Peyer's patch (tissue), 4 donors: ENCODE measurements around the gene PSME3. TPM values are rescaled to one million over a fixed set of nuclear protein-coding genes. Genes with fewer than 3 reads are reported as not detected.

Source experiments
- DNase-seq, 3 donors: peaks; one replicate each; pipeline ENCODE4 v3.0.0-alpha.2; 2017 to 2019
- H3K27ac ChIP-seq, 4 donors: fragments of 200-600 bp; sonication (generic); one replicate each; pipeline ENCODE4 v1.5.1; 2016 to 2019
- H3K27me3 ChIP-seq, 2 donors: fragments of 200-600 bp; sonication (generic); one replicate each; pipeline ENCODE4 v1.5.1; 2019
- H3K36me3 ChIP-seq, 3 donors: fragments of 200-600 bp; sonication (generic); one replicate each; pipeline ENCODE4 v1.5.1; 2016 to 2019
- H3K4me1 ChIP-seq, 4 donors: fragments of 200-600 bp; sonication (generic); one replicate each; pipeline ENCODE4 v1.5.1; 2016 to 2019
- H3K4me3 ChIP-seq, 4 donors: fragments of 200-600 bp; sonication (generic); 1 replicate in 3 of 4; 2 replicates in 1 of 4; pipeline ENCODE4 v1.5.1; 2016 to 2019; ENCODE audit warnings: mild to moderate bottlenecking in 1 of 4
- H3K9me3 ChIP-seq, 4 donors: fragments of 200-600 bp; sonication (generic); one replicate each; pipeline ENCODE4 v1.5.1; 2016 to 2019; ENCODE audit warnings: mild to moderate bottlenecking in 1 of 4
- POLR2A ChIP-seq, 2 donors: fragments of 450-650 bp; IDR thresholded peaks; one replicate each; pipeline ENCODE4 v1.5.1; 2017; ENCODE audit warnings: antibody characterized with exemption in 2 of 2, mild to moderate bottlenecking in 2 of 2, moderate library complexity in 2 of 2
- total RNA-seq, 4 donors: library from RNA; depleted of rRNA; stranded (reverse); fragments of >200 nt; gene quantifications; one replicate each; pipeline ENCODE4 v1.1.0, GENCODE V29; 2016
- TF ChIP-seq, protein P1 (sequence below), 6 experiments: fragments of 450-650 bp in 4 of 6; fragments of 200-600 bp in 2 of 6; sonication (generic) in 1 of 6; IDR thresholded peaks; one replicate each; pipeline ENCODE4 v1.5.1; 2017 to 2019; ENCODE audit warnings: antibody characterized with exemption in 6 of 6, mild to moderate bottlenecking in 3 of 6, moderate library complexity in 1 of 6

The PSME3 gene
- total RNA-seq, 4 donors from 2014 or later, result 45.6 to 75.9 (median 59.8) TPM

DNA sequence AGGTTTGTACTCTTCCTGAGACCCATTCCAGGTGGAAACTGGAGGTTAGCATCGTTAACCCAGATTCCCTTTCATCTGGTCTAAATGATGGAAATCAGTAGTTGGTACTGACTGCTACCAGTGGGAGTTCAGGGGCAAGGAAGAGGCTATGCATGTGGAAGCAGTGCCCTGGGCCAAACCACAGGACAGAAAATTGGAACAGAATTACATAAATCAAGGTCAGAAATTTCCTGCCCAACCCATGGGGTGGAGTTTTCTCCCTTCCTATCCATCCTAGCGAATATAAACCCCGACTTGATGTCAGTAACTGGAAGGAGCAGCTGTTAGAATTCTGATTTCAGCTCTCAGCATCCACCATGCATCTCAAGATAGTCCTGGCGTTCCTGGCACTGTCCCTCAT lies 11.1 kb downstream of the PSME3 start, which contains the start of gene AOC2:
TSS of gene AOC2 (plus strand) at position 310 of the 400 bp plus-strand sequence. CDS start at position 357, 47 bp downstream.
- peaks cover 0 to 60% (median 0%) of the 10 kb centered on the region in 3 donors for H3K36me3 ChIP-seq
- H3K27ac ChIP-seq, result no peak within 1 kb of the TSS
- TF ChIP-seq, protein P1, sequence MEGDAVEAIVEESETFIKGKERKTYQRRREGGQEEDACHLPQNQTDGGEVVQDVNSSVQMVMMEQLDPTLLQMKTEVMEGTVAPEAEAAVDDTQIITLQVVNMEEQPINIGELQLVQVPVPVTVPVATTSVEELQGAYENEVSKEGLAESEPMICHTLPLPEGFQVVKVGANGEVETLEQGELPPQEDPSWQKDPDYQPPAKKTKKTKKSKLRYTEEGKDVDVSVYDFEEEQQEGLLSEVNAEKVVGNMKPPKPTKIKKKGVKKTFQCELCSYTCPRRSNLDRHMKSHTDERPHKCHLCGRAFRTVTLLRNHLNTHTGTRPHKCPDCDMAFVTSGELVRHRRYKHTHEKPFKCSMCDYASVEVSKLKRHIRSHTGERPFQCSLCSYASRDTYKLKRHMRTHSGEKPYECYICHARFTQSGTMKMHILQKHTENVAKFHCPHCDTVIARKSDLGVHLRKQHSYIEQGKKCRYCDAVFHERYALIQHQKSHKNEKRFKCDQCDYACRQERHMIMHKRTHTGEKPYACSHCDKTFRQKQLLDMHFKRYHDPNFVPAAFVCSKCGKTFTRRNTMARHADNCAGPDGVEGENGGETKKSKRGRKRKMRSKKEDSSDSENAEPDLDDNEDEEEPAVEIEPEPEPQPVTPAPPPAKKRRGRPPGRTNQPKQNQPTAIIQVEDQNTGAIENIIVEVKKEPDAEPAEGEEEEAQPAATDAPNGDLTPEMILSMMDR (IDR thresholded peaks at IDR 0.05), result no peak
- no peak for TF ChIP-seq POLR2A (IDR thresholded peaks at IDR 0.05)

DNA sequence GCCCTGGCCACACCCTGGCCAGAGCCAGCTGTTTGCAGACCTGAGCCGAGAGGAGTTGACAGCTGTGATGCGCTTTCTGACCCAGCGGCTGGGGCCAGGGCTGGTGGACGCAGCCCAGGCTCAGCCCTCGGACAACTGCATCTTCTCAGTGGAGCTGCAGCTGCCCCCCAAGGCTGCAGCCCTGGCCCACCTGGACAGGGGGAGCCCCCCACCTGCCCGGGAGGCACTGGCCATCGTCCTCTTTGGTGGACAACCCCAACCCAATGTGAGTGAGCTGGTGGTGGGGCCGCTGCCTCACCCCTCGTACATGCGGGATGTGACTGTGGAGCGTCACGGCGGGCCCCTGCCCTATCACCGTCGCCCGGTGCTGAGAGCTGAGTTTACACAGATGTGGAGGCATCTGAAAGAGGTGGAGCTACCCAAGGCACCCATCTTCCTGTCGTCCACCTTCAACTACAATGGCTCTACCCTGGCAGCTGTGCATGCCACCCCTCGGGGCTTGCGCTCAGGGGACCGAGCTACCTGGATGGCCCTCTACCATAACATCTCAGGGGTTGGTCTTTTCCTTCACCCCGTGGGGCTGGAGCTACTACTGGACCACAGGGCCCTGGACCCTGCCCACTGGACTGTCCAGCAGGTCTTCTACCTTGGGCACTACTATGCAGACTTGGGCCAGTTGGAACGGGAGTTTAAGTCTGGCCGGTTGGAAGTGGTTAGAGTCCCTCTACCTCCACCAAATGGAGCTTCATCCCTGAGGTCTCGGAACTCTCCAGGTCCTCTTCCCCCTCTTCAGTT lies 11.8 kb downstream of the PSME3 start:
- Histone ChIP-seq H3K36me3 (peaks cover 0 to 53% (median 0%) of the 10 kb centered on the region in 3 donors), H3K4me3 (no peak overlapping the region), H3K4me1 (peaks cover 0 to 13% (median 0%) of the 10 kb centered on the region in 4 donors), H3K9me3 (no peaks in the 10 kb centered on the region), H3K27me3 (no peaks in the 10 kb centered on the region), H3K27ac (no peak overlapping the region)
- DNase-seq, result peak in 1 of 3 donors; percentile 38
- no peak for TF ChIP-seq POLR2A (IDR thresholded peaks at IDR 0.05)
- TF ChIP-seq, protein P1 (IDR thresholded peaks at IDR 0.05), result no peak

More for the DNA sequence above, 11.1 kb downstream of the PSME3 start, which contains the start of gene AOC2:
- Histone ChIP-seq H3K4me3 (no peak within 1 kb of the TSS), H3K27me3 (no peaks in the 10 kb centered on the region), H3K4me1 (peaks cover 0 to 6% (median 0%) of the 10 kb centered on the region in 4 donors), H3K9me3 (no peaks in the 10 kb centered on the region)
- DNase-seq, result peak in 1 of 3 donors; percentile 17

DNA sequence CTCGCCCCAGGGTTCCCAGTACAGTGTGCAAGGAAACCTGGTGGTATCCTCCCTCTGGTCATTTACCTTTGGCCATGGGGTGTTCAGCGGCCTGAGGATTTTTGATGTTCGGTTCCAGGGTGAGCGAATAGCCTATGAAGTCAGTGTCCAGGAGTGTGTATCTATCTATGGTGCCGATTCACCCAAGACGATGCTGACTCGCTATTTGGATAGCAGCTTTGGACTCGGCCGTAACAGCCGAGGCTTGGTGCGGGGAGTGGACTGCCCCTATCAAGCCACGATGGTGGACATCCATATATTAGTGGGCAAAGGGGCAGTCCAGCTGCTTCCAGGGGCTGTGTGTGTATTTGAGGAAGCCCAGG lies 12.3 kb downstream of the PSME3 start:
- no peak overlapping the region for H3K4me3 ChIP-seq
- TF ChIP-seq, protein P1 (IDR thresholded peaks at IDR 0.05), result no peak
- no peak for TF ChIP-seq POLR2A (IDR thresholded peaks at IDR 0.05)
- no peaks in the 10 kb centered on the region for H3K27me3 ChIP-seq
- H3K4me1 ChIP-seq, result peaks cover 0 to 18% (median 0%) of the 10 kb centered on the region in 4 donors
- peaks cover 0 to 47% (median 0%) of the 10 kb centered on the region in 3 donors for H3K36me3 ChIP-seq
- peak in 1 of 3 donors; percentile 38 for DNase-seq
- H3K27ac ChIP-seq, result no peak overlapping the region
- no peaks in the 10 kb centered on the region for H3K9me3 ChIP-seq

DNA sequence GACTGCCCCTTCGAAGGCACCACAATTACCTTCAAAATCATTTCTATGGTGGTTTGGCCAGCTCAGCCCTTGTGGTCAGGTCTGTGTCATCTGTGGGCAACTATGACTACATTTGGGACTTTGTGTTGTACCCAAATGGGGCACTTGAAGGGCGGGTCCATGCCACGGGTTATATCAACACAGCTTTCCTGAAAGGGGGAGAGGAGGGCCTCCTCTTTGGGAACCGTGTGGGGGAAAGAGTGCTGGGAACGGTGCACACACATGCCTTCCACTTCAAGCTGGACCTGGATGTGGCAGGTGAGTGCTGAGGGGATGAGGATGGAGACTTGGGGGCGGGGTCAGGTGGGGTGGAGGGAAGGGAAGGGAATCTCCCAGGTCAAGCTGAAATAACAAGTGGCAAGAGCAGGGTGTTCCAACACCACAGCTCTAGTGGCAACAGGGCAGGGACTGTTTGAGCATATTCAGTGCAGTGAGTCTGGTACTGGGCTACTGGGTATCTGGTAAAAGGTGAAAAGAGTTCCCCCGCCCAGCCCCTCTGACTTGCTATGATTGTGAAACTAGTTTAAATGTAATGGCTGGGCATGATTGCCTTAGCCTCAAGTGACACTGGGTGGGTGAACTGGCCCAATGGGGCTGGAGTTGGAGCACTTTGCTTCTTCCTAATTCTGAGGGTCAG lies 12.9 kb downstream of the PSME3 start:
- Histone ChIP-seq H3K9me3 (no peaks in the 10 kb centered on the region), H3K4me1 (peaks cover 0 to 22% (median 0%) of the 10 kb centered on the region in 4 donors), H3K4me3 (no peak overlapping the region), H3K27me3 (no peaks in the 10 kb centered on the region), H3K36me3 (peaks cover 0 to 42% (median 0%) of the 10 kb centered on the region in 3 donors), H3K27ac (peak overlapping the region in 1 of 4 donors; percentile 15)
- DNase-seq, result no peak
- no peak for TF ChIP-seq POLR2A (IDR thresholded peaks at IDR 0.05)
- TF ChIP-seq, protein P1 (IDR thresholded peaks at IDR 0.05), result no peak

DNA sequence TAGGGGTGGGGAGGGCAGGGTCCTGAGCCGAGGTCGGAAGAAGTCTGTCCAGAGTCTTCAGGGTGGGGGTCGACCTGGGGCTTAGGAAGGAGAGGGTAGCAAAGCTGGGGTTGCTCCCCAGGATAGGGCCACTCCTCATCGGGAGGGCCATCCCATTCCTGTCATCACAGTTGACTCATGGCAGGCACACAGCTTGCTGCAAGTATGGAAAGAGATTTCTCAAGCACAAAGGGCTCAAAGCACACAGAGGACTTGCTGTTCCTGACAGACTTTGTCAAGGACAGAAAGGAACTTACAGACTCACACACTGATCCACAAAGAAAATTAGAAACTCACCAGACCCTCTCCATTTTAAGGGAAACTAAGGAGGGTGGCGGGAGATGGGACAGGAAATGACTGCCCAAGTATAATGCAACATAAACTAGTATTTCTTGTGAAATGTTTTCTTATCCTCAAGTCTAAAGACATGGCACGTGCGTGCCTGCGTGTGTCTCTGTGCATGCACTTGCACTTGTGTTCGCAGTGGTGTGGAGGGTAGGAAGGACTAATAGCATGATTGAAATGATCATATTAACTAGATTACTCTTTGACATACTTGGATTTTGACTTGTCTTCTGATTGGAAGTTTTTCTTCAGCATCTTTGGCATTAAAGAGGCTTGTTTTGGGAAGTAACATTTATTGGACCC lies 13.5 kb downstream of the PSME3 start:
- H3K36me3 ChIP-seq, result peaks cover 0 to 35% (median 0%) of the 10 kb centered on the region in 3 donors
- H3K27ac ChIP-seq, result peak overlapping the region in 1 of 4 donors; percentile 15
- H3K4me1 ChIP-seq, result peaks cover 0 to 22% (median 0%) of the 10 kb centered on the region in 4 donors
- no peaks in the 10 kb centered on the region for H3K27me3 ChIP-seq
- no peaks in the 10 kb centered on the region for H3K9me3 ChIP-seq
- H3K4me3 ChIP-seq, result no peak overlapping the region
- DNase-seq, result no peak
- no peak for TF ChIP-seq POLR2A (IDR thresholded peaks at IDR 0.05)
- TF ChIP-seq, protein P1 (IDR thresholded peaks at IDR 0.05), result no peak
